DMS53 (cell line): Measurements from ENCODE around the gene TMC6.
A peak's percentile ranks its signal among the peaks of the same experiment; 100 is the strongest.
"Not testable (repeated sequence)": the region's sequence is repeated elsewhere in the genome, so short reads cannot be mapped to it uniquely, and the experiment has no call there.

Experiments
- DNase-seq: peaks from one replicate; lab custom pipeline; 2025; lab: John Stamatoyannopoulos, UW

Gene TMC6

GRCh38 chr17:78110363-78111015 lies 18.1 kb downstream of the TMC6 start:
- no peak for DNase-seq

- no peak for DNase-seq
Observed at GRCh38 chr17:78109489-78109761, 19.1 kb downstream of the TMC6 start.

DNA sequence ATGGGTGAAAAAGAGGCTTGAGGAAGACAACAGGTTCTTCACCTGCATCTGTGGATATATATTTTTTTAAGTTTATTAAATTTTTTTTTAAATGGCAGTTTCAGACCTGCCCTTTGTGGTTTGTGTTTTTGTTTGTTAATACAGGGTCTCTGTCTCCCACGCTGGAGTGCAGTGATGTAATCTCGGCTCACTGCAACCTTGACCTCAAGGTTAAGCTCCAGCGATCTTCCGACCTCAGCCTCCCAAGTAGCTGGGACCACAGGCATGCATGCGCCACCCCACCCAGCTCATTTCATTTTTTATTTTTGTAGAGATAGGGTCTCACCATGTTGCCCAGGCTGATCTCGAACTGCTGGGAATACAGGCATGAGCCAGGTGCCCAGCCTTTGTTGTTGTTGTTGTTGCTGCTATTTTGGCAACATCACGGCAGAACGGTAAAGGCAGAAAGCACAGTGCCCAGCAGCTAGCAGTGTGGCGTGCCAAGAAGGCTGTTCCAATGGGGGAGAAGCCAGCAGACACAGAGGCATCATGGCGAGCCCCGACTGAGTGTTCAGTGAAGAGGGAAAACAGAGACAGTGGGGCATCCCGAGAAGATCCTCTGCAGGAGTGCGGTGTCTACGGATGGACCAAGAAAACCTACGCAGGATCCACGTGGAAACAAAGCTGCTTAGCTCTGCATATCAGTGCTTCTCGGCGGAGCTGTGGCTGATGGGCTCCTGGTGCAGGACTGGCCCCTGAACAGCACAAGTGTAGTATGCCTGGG lies 19.6 kb downstream of the TMC6 start:
- DNase-seq = no peak

DNA sequence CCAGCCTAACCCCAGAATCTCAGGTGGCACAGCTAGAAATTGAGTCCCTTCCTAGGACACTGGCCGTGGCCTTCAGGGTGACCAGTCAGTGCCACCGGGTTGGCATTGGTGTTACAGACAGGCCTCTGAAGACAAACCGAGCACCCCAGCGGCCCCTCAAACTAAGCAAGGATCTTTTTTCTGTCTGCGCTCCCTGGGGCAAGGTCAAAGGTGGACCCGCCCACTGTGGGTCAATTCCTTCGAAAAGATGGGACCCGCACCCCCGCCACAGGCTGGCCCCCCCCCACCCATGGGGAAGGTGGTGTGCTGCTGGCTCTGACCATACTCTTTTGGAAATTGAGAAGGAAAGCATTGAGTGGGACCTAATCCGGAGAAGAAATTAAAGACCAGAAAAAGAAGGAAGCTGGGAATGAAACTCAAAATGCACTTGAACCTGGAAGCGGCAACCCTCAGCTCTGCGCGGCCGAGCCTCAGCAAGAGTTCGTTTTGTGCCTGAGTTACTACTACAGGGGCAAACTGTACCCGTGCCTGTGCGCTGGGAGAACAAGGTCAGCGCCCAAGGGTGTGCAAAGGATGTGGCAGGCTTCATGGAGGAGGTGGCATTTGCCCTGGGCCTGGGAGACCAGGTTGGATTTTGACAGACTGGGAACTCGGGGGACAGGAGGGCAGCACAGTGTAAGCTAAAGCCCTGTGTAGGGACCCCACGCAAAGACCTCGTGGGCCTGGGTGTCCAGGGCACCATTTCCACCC lies 20.4 kb downstream of the TMC6 start:
- DNase-seq = no peak

DNA sequence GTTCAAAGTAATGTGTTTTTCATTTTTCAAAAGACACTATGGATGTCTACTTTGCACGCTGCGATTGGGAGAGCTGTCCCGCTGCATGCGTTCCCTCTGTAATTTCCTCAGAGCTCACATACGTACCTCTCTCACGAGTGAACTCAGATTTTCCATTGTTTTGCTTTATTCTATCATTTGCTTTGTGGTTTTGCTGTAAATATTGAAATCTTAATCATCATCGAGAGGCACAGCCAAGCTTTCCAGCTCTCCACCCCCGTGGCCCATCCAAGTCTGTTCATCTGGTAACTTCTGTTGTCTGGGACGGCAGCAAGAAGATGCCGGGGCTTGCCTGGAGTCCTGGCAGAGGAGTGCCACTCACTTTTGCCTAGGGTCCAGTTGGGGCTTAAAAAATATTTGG lies 21.1 kb downstream of the TMC6 start:
- no peak for DNase-seq

- DNase-seq = peak; percentile 34
Observed at GRCh38 chr17:78106211-78106610, 22.3 kb downstream of the TMC6 start.

GRCh38 chr17:78105551-78105950 lies 23.0 kb downstream of the TMC6 start:
- peak; percentile 66 for DNase-seq

DNA sequence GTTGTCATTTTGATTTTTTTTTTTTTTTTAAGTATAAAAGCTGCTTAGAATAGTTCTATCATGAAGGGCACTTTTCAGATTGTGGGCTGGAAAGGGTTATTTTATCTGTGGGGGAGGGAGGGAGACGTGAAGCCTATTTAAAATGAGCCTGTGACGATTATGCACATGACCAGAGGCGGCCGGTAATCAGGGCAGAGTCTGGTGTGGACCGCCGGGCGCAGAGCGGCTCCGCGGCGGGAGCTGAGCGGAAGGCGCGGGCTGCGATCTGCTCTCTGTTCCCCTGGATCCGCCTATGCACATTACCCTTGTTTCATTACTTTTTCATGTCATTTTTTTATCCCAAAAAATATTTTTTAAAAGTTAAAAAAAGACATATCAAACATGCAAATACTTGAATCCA lies 23.5 kb downstream of the TMC6 start:
- no peak for DNase-seq

DNA sequence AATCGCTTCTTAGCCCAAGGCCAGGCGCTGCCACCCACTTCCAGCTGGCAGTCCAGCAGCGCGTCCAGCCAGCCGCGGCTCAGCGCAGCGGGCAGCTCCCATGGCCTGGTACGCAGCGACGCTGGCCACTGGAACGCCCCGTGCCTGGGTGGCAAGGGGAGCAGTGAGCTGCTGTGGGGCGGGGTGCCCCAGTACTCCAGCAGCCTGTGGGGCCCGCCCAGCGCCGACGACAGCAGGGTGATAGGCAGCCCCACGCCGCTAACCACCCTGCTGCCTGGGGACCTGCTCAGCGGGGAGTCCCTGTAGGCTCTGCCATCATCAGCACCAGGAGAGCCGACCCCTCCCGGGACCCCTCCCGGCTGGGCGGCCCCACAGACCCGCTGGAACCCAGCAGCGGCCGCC lies 24.0 kb downstream of the TMC6 start:
- DNase-seq = no peak

DNA sequence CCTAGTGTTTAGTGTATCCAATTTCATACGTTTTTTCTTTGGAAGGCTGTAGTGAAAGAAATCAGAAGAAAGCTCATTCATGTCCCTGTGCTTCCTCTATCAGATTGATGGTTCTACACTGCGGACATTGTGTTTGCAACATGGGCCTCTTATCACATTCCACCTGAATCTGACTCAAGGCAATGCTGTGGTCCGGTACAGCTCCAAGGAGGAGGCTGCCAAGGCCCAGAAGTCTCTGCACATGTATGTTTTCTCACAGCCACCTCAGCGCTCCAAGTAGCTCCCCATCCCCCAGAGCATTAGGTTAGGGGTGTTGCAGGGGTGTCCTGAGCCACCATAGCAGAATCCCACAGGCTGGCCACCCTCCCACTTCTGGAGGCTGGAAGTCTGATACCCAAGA lies 25.2 kb downstream of the TMC6 start:
- no peak for DNase-seq

GRCh38 chr17:78101542-78101941 lies 27.0 kb downstream of the TMC6 start:
- DNase-seq = peak; percentile 7

DNA sequence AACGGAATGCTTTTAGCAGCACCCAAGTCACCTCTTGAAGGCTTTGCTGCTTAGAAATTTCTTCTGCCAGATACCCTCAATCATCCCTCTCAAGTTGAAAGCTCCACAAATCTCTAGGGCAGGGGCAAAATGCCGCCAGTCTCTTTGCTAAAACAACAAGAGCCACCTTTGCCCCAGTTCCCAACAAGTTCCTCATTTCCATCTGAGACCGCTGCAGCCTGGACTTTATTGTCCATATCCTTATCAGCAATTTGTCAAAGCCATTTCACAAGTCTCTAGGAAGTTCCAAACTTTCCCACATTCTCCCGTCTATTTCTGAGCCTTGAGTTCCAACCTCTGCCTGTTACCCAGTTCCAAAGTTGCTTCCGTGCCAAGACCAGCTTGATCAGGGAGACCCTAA lies 27.4 kb downstream of the TMC6 start:
- no peak for DNase-seq

- DNase-seq = no peak
Observed at GRCh38 chr17:78096093-78096492, 32.5 kb downstream of the TMC6 start.

DNA sequence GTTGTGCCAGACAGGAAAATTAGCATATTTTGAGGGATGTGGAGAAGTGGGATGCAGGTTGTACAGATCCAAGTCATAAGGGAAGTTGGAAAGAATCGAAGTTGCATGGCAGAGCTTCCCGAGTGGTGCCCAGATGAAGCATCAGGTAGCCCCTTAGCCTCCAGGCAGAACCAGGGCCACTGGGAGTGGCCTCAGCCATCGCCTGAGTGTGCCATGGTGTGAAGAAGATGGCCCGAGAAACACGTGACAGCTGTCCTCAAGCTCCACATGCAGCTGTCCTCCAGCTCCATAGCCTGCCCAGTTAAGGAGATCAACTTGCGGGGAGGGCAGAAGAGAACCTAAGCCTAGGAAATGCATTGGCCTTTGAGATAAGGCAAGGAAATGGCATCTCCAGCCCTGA lies 33.5 kb downstream of the TMC6 start:
- DNase-seq = no peak

- DNase-seq = no peak
Observed at GRCh38 chr17:78092794-78093324, 35.7 kb downstream of the TMC6 start.

GRCh38 chr17:78089576-78090281 lies 38.8 kb downstream of the TMC6 start:
- DNase-seq = no peak

DNA sequence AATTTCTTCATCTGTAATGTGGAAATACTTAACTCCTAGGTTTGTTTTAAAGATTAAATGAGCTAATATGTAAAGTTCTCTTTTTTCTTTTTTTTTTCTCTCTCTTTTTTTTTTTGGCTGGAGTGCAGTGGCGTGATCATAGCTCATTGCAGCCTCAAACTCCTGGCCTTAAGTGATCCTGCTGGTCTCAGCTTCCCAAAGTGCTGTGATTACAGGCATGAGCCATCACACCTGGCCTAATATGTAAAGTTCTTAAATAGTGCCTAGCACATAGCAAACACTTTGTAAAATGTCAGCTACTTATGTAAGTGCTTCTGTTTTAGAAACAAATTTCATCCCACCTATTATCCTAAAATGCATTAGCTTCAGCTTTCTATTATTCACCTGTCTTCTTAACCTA lies 40.0 kb downstream of the TMC6 start:
- DNase-seq = no peak

- DNase-seq = no peak
Observed at GRCh38 chr17:78086740-78087139, 41.8 kb downstream of the TMC6 start.

DNA sequence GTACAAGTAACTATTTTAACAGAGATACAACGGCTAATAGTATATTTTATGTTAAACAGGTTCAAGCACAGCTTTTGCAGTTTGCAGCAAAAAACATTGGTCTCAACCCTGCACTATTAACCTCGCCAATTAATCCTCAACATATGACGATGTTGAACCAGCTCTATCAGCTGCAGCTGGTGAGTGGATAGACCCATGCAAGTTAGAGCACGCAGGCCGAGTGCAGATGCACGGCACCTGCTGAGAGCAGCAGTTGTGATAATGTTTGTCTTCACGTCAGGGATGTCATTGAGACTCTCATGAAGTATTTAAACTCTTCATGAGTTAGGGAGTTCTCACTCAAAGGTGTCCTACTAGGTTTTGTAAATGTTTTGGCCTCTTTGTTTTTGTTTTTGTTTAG lies 45.6 kb downstream of the TMC6 start:
- DNase-seq = peak; percentile 23

GRCh38 chr17:78082355-78082872 lies 46.1 kb downstream of the TMC6 start:
- DNase-seq = not testable (repeated sequence)

- no peak for DNase-seq
Observed at GRCh38 chr17:78081551-78081950, 47.0 kb downstream of the TMC6 start.

GRCh38 chr17:78079253-78079652 lies 49.3 kb downstream of the TMC6 start:
- DNase-seq = no peak
